HG02588 (cell line): ENCODE results near the gene SIGLEC10.
"Not testable (repeated sequence)": the region's sequence is repeated elsewhere in the genome, so short reads cannot be mapped to it uniquely, and the experiment has no call there.

ENCODE experiments used
- ATAC-seq: cut with Tn5 transposase; IDR thresholded peaks from one replicate; pipeline ENCODE4 v1.9.1; 2021; ENCODE audit warnings: mild to moderate bottlenecking, moderate library complexity; ENCODE audit not compliant: unreplicated experiment

SIGLEC10 gene, protein sequence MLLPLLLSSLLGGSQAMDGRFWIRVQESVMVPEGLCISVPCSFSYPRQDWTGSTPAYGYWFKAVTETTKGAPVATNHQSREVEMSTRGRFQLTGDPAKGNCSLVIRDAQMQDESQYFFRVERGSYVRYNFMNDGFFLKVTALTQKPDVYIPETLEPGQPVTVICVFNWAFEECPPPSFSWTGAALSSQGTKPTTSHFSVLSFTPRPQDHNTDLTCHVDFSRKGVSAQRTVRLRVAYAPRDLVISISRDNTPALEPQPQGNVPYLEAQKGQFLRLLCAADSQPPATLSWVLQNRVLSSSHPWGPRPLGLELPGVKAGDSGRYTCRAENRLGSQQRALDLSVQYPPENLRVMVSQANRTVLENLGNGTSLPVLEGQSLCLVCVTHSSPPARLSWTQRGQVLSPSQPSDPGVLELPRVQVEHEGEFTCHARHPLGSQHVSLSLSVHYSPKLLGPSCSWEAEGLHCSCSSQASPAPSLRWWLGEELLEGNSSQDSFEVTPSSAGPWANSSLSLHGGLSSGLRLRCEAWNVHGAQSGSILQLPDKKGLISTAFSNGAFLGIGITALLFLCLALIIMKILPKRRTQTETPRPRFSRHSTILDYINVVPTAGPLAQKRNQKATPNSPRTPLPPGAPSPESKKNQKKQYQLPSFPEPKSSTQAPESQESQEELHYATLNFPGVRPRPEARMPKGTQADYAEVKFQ

GRCh38 chr19:51417107-51417809 is at the start of gene SIGLEC10:
TSS of gene SIGLEC10 (minus strand) at chr19:51417642. CDS start at chr19:51417581, 61 bp downstream.
- ATAC-seq = no peak

GRCh38 chr19:51466723-51467122 is 49.3 kb upstream of the SIGLEC10 start:
- ATAC-seq = no peak

- ATAC-seq = not testable (repeated sequence)
Measured at GRCh38 chr19:51463976-51464581, 46.6 kb upstream of the SIGLEC10 start.

- no peak for ATAC-seq
Measured at GRCh38 chr19:51462681-51463080, 45.2 kb upstream of the SIGLEC10 start.

DNA sequence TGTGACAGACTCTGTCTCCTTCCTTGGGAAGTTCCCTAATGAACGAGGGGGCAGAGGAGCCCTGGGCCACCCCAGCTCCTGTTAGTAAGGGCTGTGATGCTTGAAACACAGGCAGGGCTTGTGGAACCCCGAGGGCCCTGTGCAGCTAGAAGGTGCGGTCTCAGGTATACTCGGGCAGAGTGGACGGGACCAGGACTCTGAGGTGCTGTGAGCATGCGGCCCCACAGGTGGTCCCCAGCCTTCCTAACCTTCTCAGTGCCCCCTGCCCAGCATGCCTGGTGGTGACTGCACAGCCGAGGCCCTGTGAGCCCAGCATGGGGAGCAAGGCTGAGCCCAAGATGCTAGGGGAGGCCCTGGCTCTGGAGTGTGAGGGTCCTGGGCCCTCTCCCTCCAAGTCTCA is 44.8 kb upstream of the SIGLEC10 start:
- ATAC-seq = no peak

GRCh38 chr19:51461723-51462161 is 44.3 kb upstream of the SIGLEC10 start:
- ATAC-seq = no peak

DNA sequence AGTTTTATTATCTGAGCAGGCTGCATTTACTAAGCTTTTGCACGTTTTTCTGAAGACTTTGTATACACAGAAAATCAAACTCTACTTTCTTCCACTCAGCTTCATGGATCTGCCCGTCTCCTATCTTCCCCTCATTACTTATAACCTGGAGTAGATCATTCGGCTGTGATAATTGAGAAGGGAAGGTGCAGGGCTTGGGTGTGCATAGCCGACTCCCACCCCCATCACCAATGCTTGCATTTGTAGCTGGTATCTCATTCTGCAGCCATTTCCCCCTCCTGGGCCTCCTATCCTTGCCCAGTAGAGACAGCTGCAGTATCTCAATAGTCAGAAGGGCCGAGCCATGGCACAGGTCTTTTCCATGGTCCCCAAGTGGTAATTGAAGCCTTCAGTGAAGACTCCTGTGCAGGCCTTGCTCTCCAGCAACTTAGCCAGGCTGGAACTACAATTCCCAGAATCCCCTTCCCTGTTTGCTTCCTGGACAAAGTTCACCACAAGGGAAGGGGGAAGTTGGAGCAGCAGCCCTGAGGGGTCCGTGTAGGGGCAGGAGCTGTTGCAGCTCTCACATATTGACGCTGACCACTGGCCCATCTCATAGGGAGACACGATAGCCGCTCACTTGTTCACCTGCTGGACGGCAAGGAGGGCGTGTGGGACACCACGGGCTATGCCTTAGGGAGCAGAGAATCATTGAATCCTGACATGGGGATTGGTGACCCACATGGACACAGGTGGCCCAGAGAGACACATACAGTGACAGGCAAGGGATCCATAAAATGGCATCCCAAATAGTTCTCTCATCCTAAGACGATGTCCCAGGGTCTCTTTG is 42.9 kb upstream of the SIGLEC10 start:
- no peak for ATAC-seq

DNA sequence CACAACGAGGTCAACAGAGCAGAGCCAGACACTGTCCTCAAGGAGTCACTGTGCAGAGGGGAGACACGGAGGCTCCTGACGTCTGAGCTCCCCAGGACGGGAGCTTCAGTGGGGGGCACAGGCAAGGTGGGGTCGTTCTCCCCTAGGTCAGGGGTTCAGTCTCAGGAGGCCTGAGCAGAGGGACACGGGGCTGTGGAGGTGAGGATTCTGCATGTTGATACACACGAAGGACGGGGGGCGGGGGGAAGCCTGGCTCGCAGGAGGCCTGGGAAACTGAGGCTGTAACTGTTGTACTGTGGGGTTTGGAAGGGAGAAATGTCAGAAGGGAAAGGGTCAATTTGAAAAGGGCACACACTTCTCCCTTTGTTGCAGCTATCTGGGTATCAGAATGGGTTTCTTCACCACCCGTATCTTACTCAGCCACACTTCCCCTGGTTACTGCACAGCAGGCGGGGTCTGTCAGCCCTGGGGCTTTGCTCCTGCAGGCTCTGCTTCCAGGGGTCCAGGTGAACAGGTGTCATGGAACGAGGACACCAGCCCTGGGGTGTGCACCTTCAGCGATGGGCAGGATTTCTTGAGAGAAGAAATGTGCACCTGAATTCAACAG is 41.6 kb upstream of the SIGLEC10 start:
- ATAC-seq = no peak

GRCh38 chr19:51458051-51458645 is 40.7 kb upstream of the SIGLEC10 start, which contains the start of gene SIGLEC8:
TSS of gene SIGLEC8 (minus strand) at chr19:51458454. CDS start at chr19:51458387, 67 bp downstream.
- ATAC-seq = no peak

- no peak for ATAC-seq
Measured at GRCh38 chr19:51457351-51458013, 40.0 kb upstream of the SIGLEC10 start.

- ATAC-seq = no peak
Measured at GRCh38 chr19:51456541-51457290, 39.3 kb upstream of the SIGLEC10 start.

GRCh38 chr19:51450730-51451307 is 33.4 kb upstream of the SIGLEC10 start:
- no peak for ATAC-seq

GRCh38 chr19:51448411-51449016 is 31.1 kb upstream of the SIGLEC10 start:
- ATAC-seq = no peak

- ATAC-seq = no peak
Measured at GRCh38 chr19:51448011-51448410, 30.6 kb upstream of the SIGLEC10 start.

- not testable (repeated sequence) for ATAC-seq
Measured at GRCh38 chr19:51447510-51447909, 30.1 kb upstream of the SIGLEC10 start.

GRCh38 chr19:51441410-51442390 is 24.3 kb upstream of the SIGLEC10 start:
- peak; percentile 87 for ATAC-seq
